Loucy (cell line): ENCODE results near the gene FMN1.

Experiments used
- H2AFZ ChIP-seq: fragments of 200-600 bp; sonication (generic); 2 replicates; pipeline ENCODE4 v1.6.0; 2016; ENCODE audit warnings: antibody characterized with exemption, mild to moderate bottlenecking, low read length, moderate library complexity
- H3F3A ChIP-seq: fragments of 200-600 bp; 2 replicates; pipeline ENCODE4 v1.6.0; 2016; ENCODE audit warnings: antibody characterized with exemption, low read depth, mild to moderate bottlenecking
- H3K27me3 ChIP-seq: fragments of 200-600 bp; sonication (generic); 2 replicates; pipeline ENCODE4 v1.6.1; 2014; ENCODE audit warnings: low read length, mild to moderate bottlenecking; ENCODE audit not compliant: insufficient read depth, poor library complexity, severe bottlenecking
- H3K36me3 ChIP-seq: fragments of 200-600 bp; sonication (generic); 2 replicates; pipeline ENCODE4 v1.6.1; 2016; ENCODE audit warnings: low read length; ENCODE audit not compliant: insufficient read depth
- H3K4me1 ChIP-seq: fragments of 200-600 bp; sonication (generic); 2 replicates; pipeline ENCODE4 v1.5.1; 2014; ENCODE audit warnings: low read length, mild to moderate bottlenecking; ENCODE audit not compliant: insufficient read depth, poor library complexity, severe bottlenecking
- H3K4me2 ChIP-seq: fragments of 200-600 bp; sonication (generic); 2 replicates; pipeline ENCODE4 v1.6.0; 2014; ENCODE audit warnings: antibody characterized with exemption, low read length, low read depth, mild to moderate bottlenecking; ENCODE audit not compliant: poor library complexity, severe bottlenecking
- H3K4me3 ChIP-seq: fragments of 200-600 bp; sonication (generic); 2 replicates; pipeline ENCODE4 v1.5.1; 2014; ENCODE audit warnings: low read length, mild to moderate bottlenecking, mixed read lengths; ENCODE audit not compliant: poor library complexity, severe bottlenecking
- H3K79me2 ChIP-seq: fragments of 200-600 bp; sonication (generic); 2 replicates; pipeline ENCODE4 v1.6.1; 2014; ENCODE audit warnings: low read length; ENCODE audit not compliant: insufficient read depth
- H3K9ac ChIP-seq: fragments of 200-600 bp; sonication (generic); 2 replicates; pipeline ENCODE4 v1.6.0; 2014; ENCODE audit warnings: mild to moderate bottlenecking, low read depth, low read length, moderate library complexity; ENCODE audit not compliant: poor library complexity, severe bottlenecking
- H3K9me2 ChIP-seq: fragments of 200-600 bp; sonication (generic); replicated peaks from 2 replicates; pipeline ENCODE4 v1.6.1; 2016; ENCODE audit warnings: low read depth, low read length, mixed read lengths
- H3K9me3 ChIP-seq: fragments of 200-600 bp; sonication (generic); 2 replicates; pipeline ENCODE4 v1.6.1; 2014; ENCODE audit warnings: mild to moderate bottlenecking, antibody characterized with exemption, low read length, low read depth; ENCODE audit not compliant: insufficient read depth
- H4K20me1 ChIP-seq: fragments of 200-600 bp; sonication (generic); 2 replicates; pipeline ENCODE4 v1.6.0; 2014; ENCODE audit warnings: antibody characterized with exemption, low read length, mild to moderate bottlenecking; ENCODE audit not compliant: insufficient read depth, poor library complexity, severe bottlenecking
- EZH2phosphoT487 ChIP-seq: fragments of 200-600 bp; IDR thresholded peaks from 2 replicates; pipeline ENCODE4 v1.6.1; 2018; ENCODE audit warnings: antibody characterized with exemption, mild to moderate bottlenecking, moderate library complexity, borderline replicate concordance
- TF ChIP-seq, protein P1 (sequence below): fragments of 200-600 bp; sonication (generic); conservative IDR thresholded peaks from 2 replicates; pipeline ENCODE4 v1.5.1; 2014; ENCODE audit warnings: mild to moderate bottlenecking, antibody characterized with exemption, low read length

The FMN1 gene

GRCh38 chr15:32767236-32767635, 427.3 kb downstream of the FMN1 start:
- Histone ChIP-seq H3K4me1 (no peaks in the 10 kb centered on the region), H3K9me2 (no peaks in the 10 kb centered on the region), H3K79me2 (no peaks in the 10 kb centered on the region), H3K27me3 (no peaks in the 10 kb centered on the region), H4K20me1 (no peaks in the 10 kb centered on the region), H3K4me3 (no peak overlapping the region), H3K36me3 (no peaks in the 10 kb centered on the region), H3F3A (no peaks in the 10 kb centered on the region), H3K9me3 (no peaks in the 10 kb centered on the region), H3K9ac (no peak overlapping the region), H2AFZ (no peak overlapping the region), H3K4me2 (no peak overlapping the region)
- TF ChIP-seq, protein P1, sequence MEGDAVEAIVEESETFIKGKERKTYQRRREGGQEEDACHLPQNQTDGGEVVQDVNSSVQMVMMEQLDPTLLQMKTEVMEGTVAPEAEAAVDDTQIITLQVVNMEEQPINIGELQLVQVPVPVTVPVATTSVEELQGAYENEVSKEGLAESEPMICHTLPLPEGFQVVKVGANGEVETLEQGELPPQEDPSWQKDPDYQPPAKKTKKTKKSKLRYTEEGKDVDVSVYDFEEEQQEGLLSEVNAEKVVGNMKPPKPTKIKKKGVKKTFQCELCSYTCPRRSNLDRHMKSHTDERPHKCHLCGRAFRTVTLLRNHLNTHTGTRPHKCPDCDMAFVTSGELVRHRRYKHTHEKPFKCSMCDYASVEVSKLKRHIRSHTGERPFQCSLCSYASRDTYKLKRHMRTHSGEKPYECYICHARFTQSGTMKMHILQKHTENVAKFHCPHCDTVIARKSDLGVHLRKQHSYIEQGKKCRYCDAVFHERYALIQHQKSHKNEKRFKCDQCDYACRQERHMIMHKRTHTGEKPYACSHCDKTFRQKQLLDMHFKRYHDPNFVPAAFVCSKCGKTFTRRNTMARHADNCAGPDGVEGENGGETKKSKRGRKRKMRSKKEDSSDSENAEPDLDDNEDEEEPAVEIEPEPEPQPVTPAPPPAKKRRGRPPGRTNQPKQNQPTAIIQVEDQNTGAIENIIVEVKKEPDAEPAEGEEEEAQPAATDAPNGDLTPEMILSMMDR, result no peak
- no peak for TF ChIP-seq EZH2phosphoT487

- no peak overlapping the region for H2AFZ ChIP-seq
- no peaks in the 10 kb centered on the region for H3K36me3 ChIP-seq
- H3K27me3 ChIP-seq, result no peaks in the 10 kb centered on the region
- H3K4me3 ChIP-seq, result no peak overlapping the region
- H3K9me2 ChIP-seq, result no peaks in the 10 kb centered on the region
- H4K20me1 ChIP-seq, result no peaks in the 10 kb centered on the region
- no peaks in the 10 kb centered on the region for H3K4me1 ChIP-seq
- H3K9me3 ChIP-seq, result no peaks in the 10 kb centered on the region
- no peak overlapping the region for H3K9ac ChIP-seq
- H3F3A ChIP-seq, result no peaks in the 10 kb centered on the region
- no peak overlapping the region for H3K4me2 ChIP-seq
- H3K79me2 ChIP-seq, result no peaks in the 10 kb centered on the region
- TF ChIP-seq, protein P1, result no peak
- TF ChIP-seq EZH2phosphoT487, result no peak
Observed at GRCh38 chr15:32766101-32766500, 428.4 kb downstream of the FMN1 start.

DNA sequence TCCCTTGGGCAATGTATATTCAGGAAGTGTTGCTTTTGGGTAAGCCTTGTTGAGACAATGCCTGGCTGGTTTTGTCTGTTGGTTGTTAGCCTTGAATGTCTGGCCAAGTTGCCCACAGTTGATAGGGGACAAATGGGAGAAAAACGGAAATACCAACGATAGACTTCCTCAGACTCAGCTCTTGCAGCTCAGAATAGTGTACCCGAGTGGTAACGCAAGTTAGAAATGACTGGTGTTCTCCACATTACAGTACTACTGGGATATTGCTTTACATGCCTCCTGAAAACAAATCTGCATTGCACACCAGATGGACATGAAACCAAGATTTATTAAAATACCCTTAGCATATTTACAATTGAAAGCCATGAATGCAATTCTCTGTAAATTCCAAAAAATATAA, 429.3 kb downstream of the FMN1 start:
- Histone ChIP-seq H3K79me2 (no peaks in the 10 kb centered on the region), H3F3A (no peaks in the 10 kb centered on the region), H3K4me3 (no peak overlapping the region), H3K9ac (no peak overlapping the region), H3K9me2 (no peaks in the 10 kb centered on the region), H3K9me3 (no peaks in the 10 kb centered on the region), H4K20me1 (no peaks in the 10 kb centered on the region), H3K27me3 (no peaks in the 10 kb centered on the region), H3K36me3 (no peaks in the 10 kb centered on the region), H2AFZ (no peak overlapping the region), H3K4me1 (no peaks in the 10 kb centered on the region), H3K4me2 (no peak overlapping the region)
- no peak for TF ChIP-seq EZH2phosphoT487
- TF ChIP-seq, protein P1, result no peak
